Dermis blood vessel endothelial cell (primary cell): Measurements from ENCODE around the gene DPEP3. TPM values are rescaled to one million over a fixed set of nuclear protein-coding genes. Genes with fewer than 3 reads are reported as not detected.
A peak's percentile ranks its signal among the peaks of the same experiment; 100 is the strongest.

Experiments used
- DNase-seq: peaks from one replicate; pipeline ENCODE4 v3.0.0; 2010
- total RNA-seq: library from RNA; depleted of rRNA; stranded (reverse); fragments of >200 nt; gene quantifications from 2 replicates; pipeline ENCODE4 v1.2.3, GENCODE V29; 2014

Gene DPEP3
- total RNA-seq, 1 donor from 2014 or later: not detected

DNA sequence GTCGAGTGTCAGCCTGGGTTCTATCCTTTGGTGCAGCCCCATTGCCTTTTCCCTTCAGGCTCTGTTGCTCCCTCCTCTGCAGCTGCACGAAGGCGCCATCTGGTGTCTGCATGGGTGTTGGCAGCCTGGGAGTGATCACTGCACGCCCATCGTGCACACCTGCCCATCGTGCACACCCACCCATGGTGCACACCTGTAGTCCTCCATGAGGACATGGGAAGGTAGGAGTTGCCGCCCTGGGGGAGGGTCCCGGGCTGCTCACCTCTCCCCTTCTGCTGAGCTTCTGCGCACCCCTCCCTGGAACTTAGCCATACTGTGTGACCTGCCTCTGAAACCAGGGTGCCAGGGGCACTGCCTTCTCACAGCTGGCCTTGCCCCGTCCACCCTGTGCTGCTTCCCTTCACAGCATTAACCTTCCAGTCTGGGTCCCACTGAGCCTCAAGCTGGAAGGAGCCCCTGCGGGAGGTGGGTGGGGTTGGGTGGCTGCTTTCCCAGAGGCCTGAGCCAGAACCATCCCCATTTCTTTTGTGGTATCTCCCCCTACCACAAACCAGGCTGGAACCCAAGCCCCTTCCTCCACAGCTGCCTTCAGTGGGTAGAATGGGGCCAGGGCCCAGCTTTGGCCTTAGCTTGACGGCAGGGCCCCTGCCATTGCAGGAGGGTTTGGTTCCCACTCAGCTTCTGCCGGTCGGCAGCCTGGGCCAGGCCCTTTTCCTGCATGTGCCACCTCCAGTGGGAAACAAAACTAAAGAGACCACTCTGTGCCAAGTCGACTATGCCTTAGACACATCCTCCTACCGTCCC, 51.5 kb downstream of the DPEP3 start:
- peak; percentile 81 for DNase-seq

GRCh38 chr16:67928147-67928546, 52.2 kb downstream of the DPEP3 start:
- no peak for DNase-seq

DNA sequence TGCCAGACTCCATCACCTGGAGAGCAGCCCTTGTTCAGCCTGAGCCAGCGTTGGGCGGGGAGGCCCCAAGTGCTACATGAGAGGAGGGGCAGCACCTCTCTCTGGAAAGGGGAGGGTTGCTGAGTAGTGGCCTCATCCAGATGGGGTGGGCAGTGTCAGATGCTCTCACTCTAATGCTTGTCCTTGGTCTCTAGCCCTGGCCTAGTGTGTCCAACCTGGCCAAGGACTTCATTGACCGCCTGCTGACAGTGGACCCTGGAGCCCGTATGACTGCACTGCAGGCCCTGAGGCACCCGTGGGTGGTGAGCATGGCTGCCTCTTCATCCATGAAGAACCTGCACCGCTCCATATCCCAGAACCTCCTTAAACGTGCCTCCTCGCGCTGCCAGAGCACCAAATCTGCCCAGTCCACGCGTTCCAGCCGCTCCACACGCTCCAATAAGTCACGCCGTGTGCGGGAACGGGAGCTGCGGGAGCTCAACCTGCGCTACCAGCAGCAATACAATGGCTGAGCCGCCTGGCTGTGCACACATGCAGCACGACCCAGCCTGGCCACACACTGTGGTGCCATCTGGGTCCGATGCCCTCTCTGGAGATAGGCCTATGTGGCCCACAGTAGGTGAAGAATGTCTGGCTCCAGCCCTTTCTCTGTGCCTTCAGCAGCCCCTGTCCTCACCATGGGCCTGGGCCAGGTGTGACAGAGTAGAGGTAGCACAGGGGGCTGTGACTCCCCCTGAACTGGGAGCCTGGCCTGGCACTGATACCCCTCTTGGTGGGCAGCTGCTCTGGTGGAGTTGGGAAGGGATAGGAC, 53.0 kb downstream of the DPEP3 start:
- DNase-seq: no peak

DNA sequence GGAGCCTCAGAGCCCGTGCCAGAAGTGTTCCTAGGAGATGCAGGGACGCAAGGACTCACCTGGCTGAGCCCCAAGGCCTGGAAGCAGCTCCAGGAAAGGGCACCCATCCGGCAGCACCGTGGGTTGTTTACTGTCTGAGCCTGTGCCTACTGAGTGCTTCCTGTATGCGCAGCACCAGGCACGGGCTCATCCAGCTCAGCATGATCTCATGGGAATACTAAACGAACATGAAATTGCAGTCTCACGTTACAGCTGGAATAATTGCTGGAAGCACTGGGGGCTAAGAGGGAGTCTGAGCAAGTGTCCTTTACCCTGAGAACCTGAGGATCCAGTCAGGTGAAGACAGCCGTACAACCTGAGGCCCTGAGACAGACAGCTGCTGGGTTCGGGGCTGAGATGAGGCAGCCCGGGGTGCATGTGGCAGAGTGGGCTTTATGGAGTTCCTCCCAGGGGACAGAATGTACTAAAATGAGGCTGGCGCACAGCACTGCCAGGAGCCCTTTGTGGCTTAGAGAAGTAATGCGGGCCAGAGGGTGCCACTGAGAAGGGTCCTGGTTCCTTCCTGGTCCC, 54.0 kb downstream of the DPEP3 start:
- peak; percentile 81 for DNase-seq

Other genes starting within 250 kb of the DPEP3 start
- 8.2 and 13.5 TPM in 2 replicates for gene RANBP10, start 173.9 kb downstream of the DPEP3 start, total RNA-seq
- gene TSNAXIP1, start 173.6 kb downstream of the DPEP3 start, total RNA-seq: 0.47 and 0.85 TPM in 2 replicates
- gene THAP11, start 138.2 kb downstream of the DPEP3 start, total RNA-seq: 62.3 and 64.0 TPM in 2 replicates
- 176 and 260 TPM in 2 replicates for gene NUTF2, start 133.6 kb downstream of the DPEP3 start, total RNA-seq
- 21.7 and 30.0 TPM in 2 replicates for gene CENPT, start 132.8 kb downstream of the DPEP3 start, total RNA-seq
- gene EDC4, start 107.4 kb downstream of the DPEP3 start, total RNA-seq: 58.2 and 85.1 TPM in 2 replicates
- 0.14 and 0.51 TPM in 2 replicates for gene NRN1L, start 95.6 kb downstream of the DPEP3 start, total RNA-seq
- gene PSKH1, start 87.2 kb downstream of the DPEP3 start, total RNA-seq: 24.7 and 30.8 TPM in 2 replicates
- 0.17 and 0.88 TPM in 2 replicates for gene CTRL, start 48.6 kb downstream of the DPEP3 start, total RNA-seq
- 46.8 and 95.8 TPM in 2 replicates for gene PSMB10, start 43.6 kb downstream of the DPEP3 start, total RNA-seq
- gene LCAT, start 36.4 kb downstream of the DPEP3 start, total RNA-seq: 3.3 and 6.5 TPM in 2 replicates
- 68.9 and 94.1 TPM in 2 replicates for gene SLC12A4, start 11.9 kb downstream of the DPEP3 start, total RNA-seq
- gene DPEP2, start 19.0 kb upstream of the DPEP3 start, total RNA-seq: 2.9 and 3.7 TPM in 2 replicates
- not detected in 2 replicates for gene DPEP2NB, start 35.4 kb upstream of the DPEP3 start, total RNA-seq
- gene DDX28, start 42.7 kb upstream of the DPEP3 start, total RNA-seq: 15.1 and 19.5 TPM in 2 replicates
- gene DUS2, start 42.8 kb upstream of the DPEP3 start, total RNA-seq: 26.4 and 34.9 TPM in 2 replicates
- 14.1 and 31.6 TPM in 2 replicates for gene NFATC3, start 104.9 kb upstream of the DPEP3 start, total RNA-seq